ENCODE data around the gene CCL11.

DNA sequence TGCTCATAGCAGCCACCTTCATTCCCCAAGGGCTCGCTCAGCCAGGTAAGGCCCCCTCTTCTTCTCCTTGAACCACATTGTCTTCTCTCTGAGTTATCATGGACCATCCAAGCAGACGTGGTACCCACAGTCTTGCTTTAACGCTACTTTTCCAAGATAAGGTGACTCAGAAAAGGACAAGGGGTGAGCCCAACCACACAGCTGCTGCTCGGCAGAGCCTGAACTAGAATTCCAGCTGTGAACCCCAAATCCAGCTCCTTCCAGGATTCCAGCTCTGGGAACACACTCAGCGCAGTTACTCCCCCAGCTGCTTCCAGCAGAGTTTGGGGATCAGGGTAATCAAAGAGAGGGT, 30.2 kb upstream of the CCL11 start:
- TF ChIP-seq, protein P1, sequence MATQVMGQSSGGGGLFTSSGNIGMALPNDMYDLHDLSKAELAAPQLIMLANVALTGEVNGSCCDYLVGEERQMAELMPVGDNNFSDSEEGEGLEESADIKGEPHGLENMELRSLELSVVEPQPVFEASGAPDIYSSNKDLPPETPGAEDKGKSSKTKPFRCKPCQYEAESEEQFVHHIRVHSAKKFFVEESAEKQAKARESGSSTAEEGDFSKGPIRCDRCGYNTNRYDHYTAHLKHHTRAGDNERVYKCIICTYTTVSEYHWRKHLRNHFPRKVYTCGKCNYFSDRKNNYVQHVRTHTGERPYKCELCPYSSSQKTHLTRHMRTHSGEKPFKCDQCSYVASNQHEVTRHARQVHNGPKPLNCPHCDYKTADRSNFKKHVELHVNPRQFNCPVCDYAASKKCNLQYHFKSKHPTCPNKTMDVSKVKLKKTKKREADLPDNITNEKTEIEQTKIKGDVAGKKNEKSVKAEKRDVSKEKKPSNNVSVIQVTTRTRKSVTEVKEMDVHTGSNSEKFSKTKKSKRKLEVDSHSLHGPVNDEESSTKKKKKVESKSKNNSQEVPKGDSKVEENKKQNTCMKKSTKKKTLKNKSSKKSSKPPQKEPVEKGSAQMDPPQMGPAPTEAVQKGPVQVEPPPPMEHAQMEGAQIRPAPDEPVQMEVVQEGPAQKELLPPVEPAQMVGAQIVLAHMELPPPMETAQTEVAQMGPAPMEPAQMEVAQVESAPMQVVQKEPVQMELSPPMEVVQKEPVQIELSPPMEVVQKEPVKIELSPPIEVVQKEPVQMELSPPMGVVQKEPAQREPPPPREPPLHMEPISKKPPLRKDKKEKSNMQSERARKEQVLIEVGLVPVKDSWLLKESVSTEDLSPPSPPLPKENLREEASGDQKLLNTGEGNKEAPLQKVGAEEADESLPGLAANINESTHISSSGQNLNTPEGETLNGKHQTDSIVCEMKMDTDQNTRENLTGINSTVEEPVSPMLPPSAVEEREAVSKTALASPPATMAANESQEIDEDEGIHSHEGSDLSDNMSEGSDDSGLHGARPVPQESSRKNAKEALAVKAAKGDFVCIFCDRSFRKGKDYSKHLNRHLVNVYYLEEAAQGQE (IDR thresholded peaks at IDR 0.05), result no peak
- TF ChIP-seq, protein P2, sequence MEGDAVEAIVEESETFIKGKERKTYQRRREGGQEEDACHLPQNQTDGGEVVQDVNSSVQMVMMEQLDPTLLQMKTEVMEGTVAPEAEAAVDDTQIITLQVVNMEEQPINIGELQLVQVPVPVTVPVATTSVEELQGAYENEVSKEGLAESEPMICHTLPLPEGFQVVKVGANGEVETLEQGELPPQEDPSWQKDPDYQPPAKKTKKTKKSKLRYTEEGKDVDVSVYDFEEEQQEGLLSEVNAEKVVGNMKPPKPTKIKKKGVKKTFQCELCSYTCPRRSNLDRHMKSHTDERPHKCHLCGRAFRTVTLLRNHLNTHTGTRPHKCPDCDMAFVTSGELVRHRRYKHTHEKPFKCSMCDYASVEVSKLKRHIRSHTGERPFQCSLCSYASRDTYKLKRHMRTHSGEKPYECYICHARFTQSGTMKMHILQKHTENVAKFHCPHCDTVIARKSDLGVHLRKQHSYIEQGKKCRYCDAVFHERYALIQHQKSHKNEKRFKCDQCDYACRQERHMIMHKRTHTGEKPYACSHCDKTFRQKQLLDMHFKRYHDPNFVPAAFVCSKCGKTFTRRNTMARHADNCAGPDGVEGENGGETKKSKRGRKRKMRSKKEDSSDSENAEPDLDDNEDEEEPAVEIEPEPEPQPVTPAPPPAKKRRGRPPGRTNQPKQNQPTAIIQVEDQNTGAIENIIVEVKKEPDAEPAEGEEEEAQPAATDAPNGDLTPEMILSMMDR (IDR thresholded peaks at IDR 0.05; ENCODE audit: low read depth, low read length, missing input control), result no peak
- TF ChIP-seq RXRA (IDR thresholded peaks at IDR 0.05) (no peak), RAD21 (IDR thresholded peaks at IDR 0.05) (no peak), YY1 (IDR thresholded peaks at IDR 0.05) (no peak), TAF1 (conservative IDR thresholded peaks at IDR 0.05) (no peak), EGR1 (IDR thresholded peaks at IDR 0.05; ENCODE audit: low read depth in 2 of 2) (no peak), GABPA (IDR thresholded peaks at IDR 0.05 in 1 of 2, conservative IDR thresholded peaks at IDR 0.05 in 1 of 2) (no peak)

Measured in liver (tissue), 3 donors.